HepG2 (cell line): ENCODE data around the gene SLC16A5. TPM values are rescaled to one million over a fixed set of nuclear protein-coding genes. Genes with fewer than 3 reads are reported as not detected.
A peak's percentile ranks its signal among the peaks of the same experiment; 100 is the strongest.

Experiments used
- HIC2 ChIP-seq: sonication (generic); formaldehyde crosslinking; IDR thresholded peaks from 2 replicates; pipeline ENCODE4 v1.9.0; 2022; ENCODE audit warnings: low read depth, missing genetic modification reagents
- HMG20B ChIP-seq: conservative IDR thresholded peaks from 2 replicates; pipeline ENCODE4 v1.6.1; 2016; ENCODE audit warnings: missing genetic modification reagents, missing compliant biosample characterization
- MXD1 ChIP-seq: sonication (generic); formaldehyde crosslinking; IDR thresholded peaks from 2 replicates; pipeline ENCODE4 v1.4.0; 2020; ENCODE audit warnings: mild to moderate bottlenecking, missing genetic modification reagents
- MXD3 ChIP-seq: IDR thresholded peaks from 2 replicates; pipeline ENCODE4 v1.6.1; 2016; ENCODE audit warnings: mild to moderate bottlenecking, missing biosample characterization, missing genetic modification reagents
- MYC ChIP-seq: sonication (generic); formaldehyde crosslinking; IDR thresholded peaks from 2 replicates; pipeline ENCODE4 v1.9.0; 2021; ENCODE audit warnings: missing genetic modification reagents, borderline replicate concordance
- NFIB ChIP-seq: sonication (generic); formaldehyde crosslinking; IDR thresholded peaks from 2 replicates; pipeline ENCODE4 v1.9.0; 2021; ENCODE audit warnings: missing genetic modification reagents, mild to moderate bottlenecking, borderline replicate concordance
- PAXIP1 ChIP-seq: sonication (generic); formaldehyde crosslinking; conservative IDR thresholded peaks from 2 replicates; pipeline ENCODE4 v1.4.0; 2020; ENCODE audit warnings: mild to moderate bottlenecking, missing genetic modification reagents, moderate library complexity
- PBX3 ChIP-seq: sonication (generic); formaldehyde crosslinking; IDR thresholded peaks from 2 replicates; pipeline ENCODE4 v1.8.1; 2023; ENCODE audit warnings: missing genetic modification reagents, inconsistent platforms, borderline replicate concordance
- ZNF281 ChIP-seq: sonication (generic); formaldehyde crosslinking; IDR thresholded peaks from 2 replicates; pipeline ENCODE4 v1.4.0; 2020; ENCODE audit warnings: missing genetic modification reagents, borderline replicate concordance
- ZNF337 ChIP-seq: sonication (generic); formaldehyde crosslinking; IDR thresholded peaks from 2 replicates; pipeline ENCODE4 v1.5.1; 2020; ENCODE audit warnings: missing genetic modification reagents, low read depth, mild to moderate bottlenecking, borderline replicate concordance
- ZNF431 ChIP-seq: sonication (generic); formaldehyde crosslinking; IDR thresholded peaks from 2 replicates; pipeline ENCODE4 v1.9.0; 2022; ENCODE audit warnings: missing genetic modification reagents, low read depth, mild to moderate bottlenecking, borderline replicate concordance
- ZNF574 ChIP-seq: sonication (generic); formaldehyde crosslinking; IDR thresholded peaks from 2 replicates; pipeline ENCODE4 v1.4.0; 2020; ENCODE audit warnings: missing genetic modification reagents
- ZNF747 ChIP-seq: sonication (generic); formaldehyde crosslinking; IDR thresholded peaks from 2 replicates; pipeline ENCODE4 v1.8.1; 2023; ENCODE audit warnings: missing genetic modification reagents, mild to moderate bottlenecking, borderline replicate concordance
- ZNF773 ChIP-seq: sonication (generic); formaldehyde crosslinking; IDR thresholded peaks from 2 replicates; pipeline ENCODE4 v1.4.0; 2020; ENCODE audit warnings: missing genetic modification reagents, borderline replicate concordance
- polyA plus RNA-seq, 8 experiments: library from polyadenylated mRNA; depleted of rRNA in 3 of 8; stranded (reverse) in 7 of 8; unstranded in 1 of 8; fragments of >200 nt; fragmentation: Illumina TruSeq in 4 of 8; extraction: Trizol in 4 of 8; gene quantifications; 2 replicates each; pipeline versions ENCODE4 v1.2.1 to v1.2.3, GENCODE V29; 2011 to 2016; ENCODE audit warnings: low read depth in 4 of 8, missing spikeins in 1 of 8, mixed read lengths in 1 of 8; ENCODE audit not compliant: insufficient read depth in 1 of 8
- total RNA-seq, 5 experiments: library from RNA; depleted of rRNA; stranded (reverse); fragments of >200 nt; fragmentation: Illumina TruSeq; extraction: Trizol; gene quantifications; 2 replicates each; pipeline ENCODE4 v1.2.3, GENCODE V29; 2016; ENCODE audit warnings: low read depth in 1 of 5

Gene SLC16A5
- total and polyA plus RNA-seq, 2 of the 13 experiments (the other 11 are each of a cell fraction or from before 2014, with no cell fraction given), result 0.69 to 5.6 TPM

- TF ChIP-seq PAXIP1 (CRISPR knock-in tag) (peak; percentile 47; the same call in 1 of the 2 replicates), ZNF747 (CRISPR knock-in tag) (no peak), ZNF431 (0 out of 2 replicates have a peak, but pooled peaks have one; percentile 70), MYC (peak; percentile 12; the same call in 1 of the 2 replicates), HMG20B (CRISPR knock-in tag) (no peak), HIC2 (CRISPR knock-in tag) (0 out of 2 replicates have a peak, but pooled peaks have one; percentile 26), ZNF773 (CRISPR knock-in tag) (no peak), MXD1 (CRISPR knock-in tag) (no peak), ZNF574 (CRISPR knock-in tag) (0 out of 2 replicates have a peak, but pooled peaks have one; percentile 8), PBX3 (CRISPR knock-in tag) (no peak), MXD3 (CRISPR knock-in tag) (peak; percentile 1; the same call in 1 of the 2 replicates), ZNF337 (CRISPR knock-in tag) (no peak), NFIB (CRISPR knock-in tag) (no peak), ZNF281 (0 out of 2 replicates have a peak, but pooled peaks have one; percentile 48)
Measured at GRCh38 chr17:75133001-75133400, 45.2 kb downstream of the SLC16A5 start (continued).
